Suprapubic skin (tissue), 3 donors: ENCODE measurements around the gene EIF4G3.

Experiments used
- CTCF ChIP-seq, 2 donors: fragments of 200-600 bp in 1 of 2; fragments of 450-650 bp in 1 of 2; sonication (generic) in 1 of 2; IDR thresholded peaks; one replicate each; pipeline ENCODE4 v1.5.1; 2016 to 2019; ENCODE audit warnings: antibody characterized with exemption in 2 of 2, mild to moderate bottlenecking in 1 of 2, moderate library complexity in 1 of 2
- EP300 ChIP-seq: sonication (generic); formaldehyde crosslinking; IDR thresholded peaks from one replicate; pipeline ENCODE4 v1.6.1; 2017; ENCODE audit warnings: antibody characterized with exemption
- POLR2A ChIP-seq, 2 donors: fragments of 450-650 bp; IDR thresholded peaks; one replicate each; pipeline ENCODE4 v1.6.1; 2017; ENCODE audit warnings: antibody characterized with exemption in 2 of 2, mild to moderate bottlenecking in 2 of 2, moderate library complexity in 2 of 2

GRCh38 chr1:20760322-20760721 is 416.4 kb downstream of the EIF4G3 start:
- no peak for TF ChIP-seq CTCF (IDR thresholded peaks at IDR 0.05)
- no peak for TF ChIP-seq POLR2A (IDR thresholded peaks at IDR 0.05)
- TF ChIP-seq EP300, result no peak
